GM21528 (cell line): ENCODE results near the gene CFLAR.

Source experiments
- ATAC-seq: cut with Tn5 transposase; IDR thresholded peaks from one replicate; pipeline ENCODE4 v1.9.1; 2021; ENCODE audit warnings: mild to moderate bottlenecking, moderate library complexity; ENCODE audit not compliant: unreplicated experiment, low FRiP score

The CFLAR gene

GRCh38 chr2:201205515-201205849 lies 89.5 kb downstream of the CFLAR start:
- no peak for ATAC-seq

- ATAC-seq, result peak; percentile 73
Observed at GRCh38 chr2:201208563-201209252, 92.7 kb downstream of the CFLAR start.

- no peak for ATAC-seq
Observed at GRCh38 chr2:201215963-201216362, 100.0 kb downstream of the CFLAR start.

GRCh38 chr2:201216918-201217317 lies 101.0 kb downstream of the CFLAR start:
- no peak for ATAC-seq

GRCh38 chr2:201218780-201219179 lies 102.8 kb downstream of the CFLAR start:
- no peak for ATAC-seq

GRCh38 chr2:201219328-201220096 lies 103.5 kb downstream of the CFLAR start:
- no peak for ATAC-seq

- no peak for ATAC-seq
Observed at GRCh38 chr2:201220102-201220570, 104.2 kb downstream of the CFLAR start.

- peak; percentile 90 for ATAC-seq
Observed at GRCh38 chr2:201223089-201224073, 107.4 kb downstream of the CFLAR start.
